CD4-positive, alpha-beta memory T cell (primary cell): ENCODE data around the gene ACBD5. TPM values are rescaled to one million over a fixed set of nuclear protein-coding genes. Genes with fewer than 3 reads are reported as not detected.

Experiments
- CTCF ChIA-PET: fragments of 350-600 bp; sonication (Branson Sonifier 250); formaldehyde crosslinking; loops from one replicate; lab custom pipeline; 2021; ENCODE audit warnings: inconsistent platforms; ENCODE audit not compliant: partially characterized antibody; lab: Charles Lee
- POLR2A ChIA-PET: fragments of 350-600 bp; sonication (Branson Sonifier 250); formaldehyde crosslinking; loops from one replicate; lab custom pipeline; 2021; ENCODE audit not compliant: partially characterized antibody; lab: Charles Lee
- DNase-seq, 5 donors: peaks; one replicate each; pipeline versions ENCODE4 v3.0.0 to v3.0.0-alpha.2; 2020 to 2022; ENCODE audit warnings: mixed read lengths in 1 of 5
- H3K27ac ChIP-seq: one replicate; pipeline ENCODE4 v1.7.0; 2013; ENCODE audit warnings: low read depth, low read length
- H3K27me3 ChIP-seq: 2 replicates; pipeline ENCODE4 v1.7.0; 2013; ENCODE audit warnings: mild to moderate bottlenecking, low read length, moderate library complexity; ENCODE audit not compliant: insufficient read depth
- H3K36me3 ChIP-seq: 2 replicates; pipeline ENCODE4 v1.7.0; 2013; ENCODE audit warnings: mild to moderate bottlenecking, low read length, moderate library complexity; ENCODE audit not compliant: insufficient read depth
- H3K4me1 ChIP-seq: 2 replicates; pipeline ENCODE4 v1.7.0; 2013; ENCODE audit warnings: mild to moderate bottlenecking, low read length, moderate library complexity; ENCODE audit not compliant: insufficient read depth
- H3K4me3 ChIP-seq, 2 donors: one replicate each; pipeline ENCODE4 v1.7.0; 2013; ENCODE audit warnings: low read length in 2 of 2, mild to moderate bottlenecking in 1 of 2
- H3K9me3 ChIP-seq, 2 donors: one replicate each; pipeline ENCODE4 v1.7.0; 2013; ENCODE audit warnings: low read length in 2 of 2, control low read depth in 1 of 2; ENCODE audit not compliant: control insufficient read depth in 1 of 2
- H3K27ac Mint-ChIP-seq, 7 donors: one replicate each; pipeline ENCODE4 v1.8.0; 2020 to 2021; ENCODE audit warnings: mixed read lengths in 7 of 7, mild to moderate bottlenecking in 6 of 7, inconsistent platforms in 3 of 7, moderate library complexity in 3 of 7
- H3K27me3 Mint-ChIP-seq, 2 donors: one replicate each; pipeline ENCODE4 v1.8.0; 2020 to 2021; ENCODE audit warnings: mixed read lengths in 2 of 2
- H3K36me3 Mint-ChIP-seq, 2 donors: one replicate each; pipeline ENCODE4 v1.8.0; 2020 to 2021; ENCODE audit warnings: mixed read lengths in 2 of 2, inconsistent platforms in 1 of 2, mild to moderate bottlenecking in 1 of 2
- H3K4me1 Mint-ChIP-seq, 4 donors: one replicate each; pipeline ENCODE4 v1.8.0; 2020 to 2021; ENCODE audit warnings: mixed read lengths in 4 of 4, mild to moderate bottlenecking in 1 of 4
- H3K4me3 Mint-ChIP-seq, 8 donors: one replicate each; pipeline ENCODE4 v1.8.0; 2020 to 2021; ENCODE audit warnings: mixed read lengths in 8 of 8, mild to moderate bottlenecking in 7 of 8, moderate library complexity in 6 of 8, inconsistent platforms in 3 of 8
- H3K9me3 Mint-ChIP-seq, 8 donors: one replicate each; pipeline ENCODE4 v1.8.0; 2020 to 2021; ENCODE audit warnings: mixed read lengths in 8 of 8, mild to moderate bottlenecking in 5 of 8, inconsistent platforms in 3 of 8, moderate library complexity in 1 of 8
- intact Hi-C: fragments of 100-400 bp; cut with micrococcal nuclease; formaldehyde crosslinking; loops from one replicate; pipeline ENCODE4 v1.15.1; 2023
- polyA plus RNA-seq, 2 donors: library from polyadenylated mRNA; unstranded; fragments of 300-500 nt; fragmentation: Illumina TruSeq; gene quantifications; one replicate each; pipeline ENCODE4 v1.2.3, GENCODE V29; 2021
- total RNA-seq, 2 experiments: library from RNA; stranded (reverse); gene quantifications; one replicate each; pipeline ENCODE4 v1.2.3, GENCODE V29; 2021

Gene ACBD5
- total and polyA plus RNA-seq, 4 experiments from 2014 or later, result 11.3 to 24.9 (median 17.7) TPM

DNA sequence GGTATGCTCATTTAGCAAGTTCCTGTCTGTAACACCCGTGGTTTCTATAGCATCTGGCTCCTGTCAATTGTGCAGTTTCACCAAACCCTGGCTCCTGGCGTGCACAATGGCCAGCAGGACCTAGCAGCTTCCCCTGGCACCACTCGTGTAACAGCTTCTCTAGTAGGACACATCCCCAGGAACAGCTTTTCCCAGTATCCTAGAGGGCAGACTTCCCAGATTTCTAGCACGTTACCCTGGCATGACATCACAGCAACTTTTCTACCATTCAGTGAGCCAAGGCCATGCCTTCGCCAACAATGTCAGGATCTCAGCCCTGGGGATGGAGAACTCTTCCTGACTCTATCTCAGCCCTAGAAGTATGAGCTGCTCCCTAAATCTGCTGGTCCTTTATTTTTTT, 92.9 kb downstream of the ACBD5 start:
- no peak overlapping the region for H3K4me3 ChIP-seq
- CTCF ChIA-PET, result no interaction called here
- Mint-ChIP-seq H3K27me3 (no peaks in the 10 kb centered on the region), H3K4me3 (no peak overlapping the region), H3K36me3 (peaks cover 33 to 64% of the 10 kb centered on the region in 2 donors), H3K27ac (peak overlapping the region in 2 of 7 donors; percentile 6 to 52), H3K9me3 (no peaks in the 10 kb centered on the region), H3K4me1 (peaks cover 22 to 51% (median 22%) of the 10 kb centered on the region in 4 donors)
- no peaks in the 10 kb centered on the region for H3K27me3 ChIP-seq
- DNase-seq, result no peak
- H3K4me1 ChIP-seq, result peaks cover 20% of the 10 kb centered on the region
- intact Hi-C loops, result no loop called here
- H3K9me3 ChIP-seq, result no peaks in the 10 kb centered on the region
- H3K27ac ChIP-seq, result no peak overlapping the region
- H3K36me3 ChIP-seq, result peaks cover 39% of the 10 kb centered on the region
- POLR2A ChIA-PET, result interaction anchor here (1.1 kb wide), 1 partner anchor 48 kb away, joined by 5 read pairs; the partner anchor contains the start of gene ANKRD26

DNA sequence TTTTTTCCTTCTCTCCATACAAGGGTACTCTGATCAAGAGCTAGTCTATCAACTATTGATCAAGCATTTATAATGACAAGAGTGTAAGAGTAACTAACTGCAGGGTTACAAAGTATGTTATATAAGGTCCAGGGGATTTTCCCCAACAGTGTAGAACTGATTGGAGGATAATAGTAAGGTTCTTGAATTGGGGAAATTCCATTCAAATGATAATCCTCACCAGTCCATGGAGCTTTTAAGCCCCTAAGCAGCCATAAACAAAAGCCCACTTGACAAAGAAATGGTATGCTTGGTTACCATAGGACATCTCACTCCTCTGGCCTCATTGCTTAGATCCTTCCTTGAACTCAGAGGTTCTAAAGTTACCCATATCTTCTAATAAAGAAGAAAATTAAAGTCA, 94.7 kb downstream of the ACBD5 start:
- POLR2A ChIA-PET, result no interaction called here
- peaks cover 47% of the 10 kb centered on the region for H3K36me3 ChIP-seq
- no peaks in the 10 kb centered on the region for H3K9me3 ChIP-seq
- Mint-ChIP-seq H3K4me3 (no peak overlapping the region), H3K27me3 (no peaks in the 10 kb centered on the region), H3K9me3 (no peaks in the 10 kb centered on the region), H3K27ac (peak overlapping the region in 2 of 7 donors; percentile 52 to 68), H3K4me1 (peaks cover 8 to 38% (median 15%) of the 10 kb centered on the region in 4 donors), H3K36me3 (peaks cover 36 to 66% of the 10 kb centered on the region in 2 donors)
- no peaks in the 10 kb centered on the region for H3K27me3 ChIP-seq
- no peak overlapping the region for H3K27ac ChIP-seq
- CTCF ChIA-PET, result interaction anchor here (1.3 kb wide), 1 partner anchor 9 kb away, joined by 5 read pairs; the partner anchor contains the start of gene YME1L1
- intact Hi-C loops, result no loop called here
- peaks cover 5% of the 10 kb centered on the region for H3K4me1 ChIP-seq
- no peak for DNase-seq
- H3K4me3 ChIP-seq, result no peak overlapping the region

Other genes with a start within 250 kb of the ACBD5 start
- gene ANKRD26, start 140.3 kb downstream of the ACBD5 start, total RNA-seq, result 10 to 100 TPM; 10.7 to 11.6 TPM
- 1 to 10 TPM in 1 of 2 donors, under 1 TPM in 1; 0.65 to 1.6 TPM for gene ANKRD26, start 140.3 kb downstream of the ACBD5 start, polyA plus RNA-seq
- 100 to 1,000 TPM in 1 of 2 experiments, 10 to 100 TPM in 1; 94.8 to 101 TPM for gene YME1L1, start 86.4 kb downstream of the ACBD5 start, total RNA-seq
- 100 to 1,000 TPM; 111 to 159 TPM for gene YME1L1, start 86.4 kb downstream of the ACBD5 start, polyA plus RNA-seq
- 1 to 10 TPM; 7.0 to 7.9 TPM for gene MASTL, start 85.4 kb downstream of the ACBD5 start, total RNA-seq
- 1 to 10 TPM; 2.5 TPM for gene MASTL, start 85.4 kb downstream of the ACBD5 start, polyA plus RNA-seq